Activated CD4-positive, alpha-beta memory T cell treated with anti-CD3 and anti-CD28 coated beads for 36 hours (primary cell): ENCODE results near the gene PCBD2. TPM values are rescaled to one million over a fixed set of nuclear protein-coding genes. Genes with fewer than 3 reads are reported as not detected.
A peak's percentile ranks its signal among the peaks of the same experiment; 100 is the strongest.

Source experiments
- CTCF ChIA-PET: fragments of 350-600 bp; sonication (Branson Sonifier 250); formaldehyde crosslinking; loops from one replicate; lab custom pipeline; 2021; ENCODE audit warnings: antibody characterized with exemption, inconsistent platforms; lab: Charles Lee
- POLR2A ChIA-PET: fragments of 350-600 bp; sonication (Branson Sonifier 250); formaldehyde crosslinking; loops from one replicate; lab custom pipeline; 2021; ENCODE audit warnings: antibody characterized with exemption; lab: Charles Lee
- DNase-seq: peaks from one replicate; pipeline ENCODE4 v3.0.0-alpha.2; 2020
- H3K27ac Mint-ChIP-seq: one replicate; pipeline ENCODE4 v1.8.0; 2021; ENCODE audit warnings: mixed read lengths
- H3K27me3 Mint-ChIP-seq: one replicate; pipeline ENCODE4 v1.8.0; 2021; ENCODE audit warnings: mixed read lengths
- H3K36me3 Mint-ChIP-seq: one replicate; pipeline ENCODE4 v1.8.0; 2021; ENCODE audit warnings: mixed read lengths
- H3K4me1 Mint-ChIP-seq: one replicate; pipeline ENCODE4 v1.8.0; 2021; ENCODE audit warnings: low read depth, mixed read lengths
- H3K4me3 Mint-ChIP-seq: one replicate; pipeline ENCODE4 v1.8.0; 2021; ENCODE audit warnings: mild to moderate bottlenecking, mixed read lengths
- H3K9me3 Mint-ChIP-seq: one replicate; pipeline ENCODE4 v1.8.0; 2021; ENCODE audit warnings: mixed read lengths
- intact Hi-C: fragments of 100-400 bp; cut with micrococcal nuclease; formaldehyde crosslinking; loops from one replicate; pipeline ENCODE4 v1.15.1; 2023
- total RNA-seq, 2 experiments: library from RNA; stranded (reverse); gene quantifications; one replicate each; pipeline ENCODE4 v1.2.3, GENCODE V29; 2021

Gene PCBD2
- total RNA-seq, 2 experiments from 2014 or later = 9.8 to 13.2 TPM

DNA sequence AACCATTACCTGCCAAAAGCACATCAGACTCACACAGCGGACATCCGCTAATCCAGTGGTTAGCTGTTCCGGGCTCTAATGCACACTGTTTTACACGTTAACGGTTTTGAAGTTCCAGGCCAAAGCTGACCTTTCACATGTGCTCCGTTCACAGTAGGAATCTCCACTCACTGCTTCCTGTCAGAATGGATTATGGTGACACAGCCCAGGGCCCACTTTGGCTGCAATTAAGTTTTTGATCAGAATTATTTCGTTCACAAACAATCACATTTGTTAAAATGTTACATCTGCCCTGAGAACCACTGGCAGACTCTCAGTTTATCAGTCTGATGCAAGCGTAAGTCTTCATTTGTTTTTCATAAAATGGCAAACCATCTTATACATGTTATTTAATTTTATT lies 32.6 kb downstream of the PCBD2 start:
- CTCF ChIA-PET = no interaction called here
- DNase-seq = no peak
- no peak overlapping the region for H3K27ac Mint-ChIP-seq
- no peaks in the 10 kb centered on the region for H3K27me3 Mint-ChIP-seq
- no peak overlapping the region for H3K4me3 Mint-ChIP-seq
- no peaks in the 10 kb centered on the region for H3K4me1 Mint-ChIP-seq
- H3K36me3 Mint-ChIP-seq = peaks cover 4% of the 10 kb centered on the region
- POLR2A ChIA-PET = no interaction called here
- H3K9me3 Mint-ChIP-seq = no peaks in the 10 kb centered on the region
- intact Hi-C loops = no loop called here

DNA sequence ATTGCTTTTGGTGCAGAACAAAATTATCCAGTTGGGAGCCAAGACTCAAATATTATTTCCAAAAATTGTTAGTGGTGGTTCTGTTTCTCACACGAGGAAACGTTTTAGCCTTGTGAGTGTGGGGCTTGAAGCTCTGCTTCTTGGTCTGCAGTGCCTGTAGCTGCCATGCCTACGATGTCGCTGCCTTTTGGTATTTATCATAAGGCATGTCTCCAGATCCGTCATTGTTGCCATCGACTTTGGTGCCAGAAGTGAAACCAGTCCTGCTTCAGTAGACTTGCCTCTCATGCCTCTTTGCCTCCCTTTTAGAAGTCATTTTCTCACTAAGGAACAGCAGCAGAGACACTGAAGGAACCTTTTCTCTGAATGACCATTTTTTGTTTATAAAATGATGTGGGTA lies 33.1 kb downstream of the PCBD2 start:
- POLR2A ChIA-PET = no interaction called here
- Mint-ChIP-seq H3K4me3 (no peak overlapping the region), H3K36me3 (peaks cover 4% of the 10 kb centered on the region), H3K4me1 (no peaks in the 10 kb centered on the region), H3K27me3 (no peaks in the 10 kb centered on the region), H3K9me3 (no peaks in the 10 kb centered on the region), H3K27ac (no peak overlapping the region)
- no peak for DNase-seq
- CTCF ChIA-PET = no interaction called here
- intact Hi-C loops = no loop called here

DNA sequence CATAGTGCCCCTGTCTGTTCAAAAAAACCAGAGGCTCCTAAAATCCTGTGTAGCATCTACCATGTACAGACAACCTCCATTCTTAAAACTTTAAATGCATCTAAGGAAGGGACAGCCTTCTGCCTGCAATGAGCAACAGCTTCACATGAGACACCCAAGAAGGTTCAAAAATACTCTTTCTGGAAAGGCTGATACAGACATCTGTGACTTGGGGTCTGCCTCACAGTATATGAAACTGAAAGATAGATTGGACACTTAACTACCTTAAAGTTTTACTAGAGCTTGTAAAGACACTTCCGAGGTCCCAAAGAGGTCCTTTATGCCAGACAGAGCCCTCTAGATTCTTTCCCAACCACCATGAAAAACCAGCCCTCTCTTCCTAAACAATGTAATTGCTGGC lies 34.6 kb downstream of the PCBD2 start:
- no peak overlapping the region for H3K4me3 Mint-ChIP-seq
- no peaks in the 10 kb centered on the region for H3K4me1 Mint-ChIP-seq
- H3K9me3 Mint-ChIP-seq = no peaks in the 10 kb centered on the region
- no peak for DNase-seq
- ChIA-PET POLR2A (no interaction called here), CTCF (no interaction called here)
- no peak overlapping the region for H3K27ac Mint-ChIP-seq
- H3K27me3 Mint-ChIP-seq = no peaks in the 10 kb centered on the region
- peaks cover 2% of the 10 kb centered on the region for H3K36me3 Mint-ChIP-seq
- intact Hi-C loops = no loop called here

DNA sequence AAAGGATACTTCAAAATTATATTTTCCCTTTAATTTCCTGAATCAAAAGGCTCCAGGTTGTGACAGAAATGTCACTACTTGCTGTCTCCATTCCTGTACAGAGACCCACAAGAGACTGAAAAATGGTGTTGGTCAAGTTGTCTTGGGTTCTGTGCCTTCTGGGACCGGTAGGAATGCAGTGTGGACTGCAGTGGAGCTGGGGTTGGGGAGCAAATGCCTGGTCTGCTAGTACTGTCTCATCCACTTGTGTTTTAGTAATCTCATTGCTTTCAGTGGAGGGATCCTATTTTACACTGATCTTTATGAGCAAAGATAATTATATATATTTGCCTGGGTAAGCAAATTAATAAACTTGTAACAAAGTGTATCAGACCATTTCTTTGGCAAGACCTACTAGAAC lies 38.6 kb downstream of the PCBD2 start:
- no peaks in the 10 kb centered on the region for H3K4me1 Mint-ChIP-seq
- no peaks in the 10 kb centered on the region for H3K9me3 Mint-ChIP-seq
- H3K27me3 Mint-ChIP-seq = no peaks in the 10 kb centered on the region
- DNase-seq = no peak
- intact Hi-C loops = no loop called here
- H3K36me3 Mint-ChIP-seq = peaks cover 2% of the 10 kb centered on the region
- ChIA-PET CTCF (no interaction called here), POLR2A (no interaction called here)
- no peak overlapping the region for H3K4me3 Mint-ChIP-seq
- no peak overlapping the region for H3K27ac Mint-ChIP-seq

DNA sequence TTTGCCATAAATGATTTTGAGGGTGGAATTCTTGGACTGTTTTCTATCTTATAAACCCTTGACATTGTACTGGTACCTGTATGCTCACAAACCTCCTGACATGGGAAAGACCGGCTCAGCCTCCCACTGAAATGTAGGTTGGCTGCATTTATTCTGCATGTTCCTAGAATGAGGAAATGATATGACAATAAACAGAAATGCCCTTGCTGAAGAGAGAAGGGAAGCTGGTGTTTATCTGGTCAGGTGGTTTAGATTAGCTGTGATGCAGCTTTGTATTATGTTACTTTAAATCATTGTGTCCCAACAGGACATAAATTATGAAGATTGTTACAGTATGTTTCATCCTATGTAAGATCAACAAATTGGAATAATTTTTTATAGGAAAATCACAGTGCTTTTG lies 39.7 kb downstream of the PCBD2 start:
- no peaks in the 10 kb centered on the region for H3K27me3 Mint-ChIP-seq
- intact Hi-C loops = no loop called here
- no peaks in the 10 kb centered on the region for H3K4me1 Mint-ChIP-seq
- no peak overlapping the region for H3K4me3 Mint-ChIP-seq
- H3K9me3 Mint-ChIP-seq = no peaks in the 10 kb centered on the region
- H3K36me3 Mint-ChIP-seq = peaks cover 2% of the 10 kb centered on the region
- CTCF ChIA-PET = no interaction called here
- POLR2A ChIA-PET = no interaction called here
- no peak overlapping the region for H3K27ac Mint-ChIP-seq
- no peak for DNase-seq

DNA sequence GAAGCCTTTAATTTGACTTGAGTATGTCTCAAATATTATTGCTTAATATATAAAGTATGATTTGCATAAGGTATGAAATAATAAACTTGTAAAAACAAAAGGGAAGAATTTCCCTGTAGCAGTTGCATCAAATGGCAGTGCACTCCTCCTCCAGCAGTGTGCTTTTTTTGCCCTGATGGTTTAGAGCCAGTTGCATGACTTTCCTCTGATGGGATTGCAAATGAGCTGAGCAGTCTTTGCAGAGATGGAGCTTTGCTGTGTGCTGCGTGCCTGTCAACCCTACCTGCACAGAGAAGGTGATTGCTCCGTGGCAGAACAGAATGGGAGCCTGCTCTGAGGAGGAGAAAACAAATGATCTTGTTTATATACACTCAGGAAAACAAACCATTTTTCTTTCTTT lies 40.1 kb downstream of the PCBD2 start:
- ChIA-PET CTCF (no interaction called here), POLR2A (no interaction called here)
- peaks cover 2% of the 10 kb centered on the region for H3K36me3 Mint-ChIP-seq
- no peaks in the 10 kb centered on the region for H3K27me3 Mint-ChIP-seq
- H3K27ac Mint-ChIP-seq = no peak overlapping the region
- no peaks in the 10 kb centered on the region for H3K4me1 Mint-ChIP-seq
- H3K4me3 Mint-ChIP-seq = no peak overlapping the region
- no peaks in the 10 kb centered on the region for H3K9me3 Mint-ChIP-seq
- intact Hi-C loops = no loop called here
- DNase-seq = no peak

DNA sequence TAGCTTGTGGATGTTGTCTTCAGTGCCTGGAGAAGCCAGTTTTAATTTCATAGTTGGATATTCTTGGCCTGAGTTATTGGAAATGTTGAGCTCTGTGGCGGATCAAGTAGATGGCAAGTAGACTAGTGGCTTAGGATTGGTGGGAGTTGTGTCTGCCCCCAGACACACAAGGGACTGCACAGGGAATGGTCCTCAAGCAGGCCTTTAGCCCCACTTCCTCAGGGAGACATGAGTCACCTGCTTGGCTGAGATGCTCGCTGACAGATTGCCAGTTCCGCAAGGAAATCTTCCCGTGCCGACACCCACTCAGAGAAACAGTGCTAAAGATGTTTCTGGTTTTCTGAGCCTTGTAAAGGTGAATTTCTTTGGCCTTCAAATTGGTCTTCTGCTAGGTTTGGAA lies 44.0 kb downstream of the PCBD2 start:
- ChIA-PET CTCF (interaction anchor here (0.6 to 1.8 kb wide), 2 partner anchors 242 to 1859 kb away, joined by 4 to 5 read pairs; no protein-coding TSS in a partner anchor), POLR2A (no interaction called here)
- intact Hi-C loops = no loop called here
- H3K36me3 Mint-ChIP-seq = peaks cover 4% of the 10 kb centered on the region
- H3K27me3 Mint-ChIP-seq = no peaks in the 10 kb centered on the region
- no peaks in the 10 kb centered on the region for H3K4me1 Mint-ChIP-seq
- H3K9me3 Mint-ChIP-seq = peaks cover 2% of the 10 kb centered on the region
- H3K4me3 Mint-ChIP-seq = no peak overlapping the region
- DNase-seq = no peak
- no peak overlapping the region for H3K27ac Mint-ChIP-seq

DNA sequence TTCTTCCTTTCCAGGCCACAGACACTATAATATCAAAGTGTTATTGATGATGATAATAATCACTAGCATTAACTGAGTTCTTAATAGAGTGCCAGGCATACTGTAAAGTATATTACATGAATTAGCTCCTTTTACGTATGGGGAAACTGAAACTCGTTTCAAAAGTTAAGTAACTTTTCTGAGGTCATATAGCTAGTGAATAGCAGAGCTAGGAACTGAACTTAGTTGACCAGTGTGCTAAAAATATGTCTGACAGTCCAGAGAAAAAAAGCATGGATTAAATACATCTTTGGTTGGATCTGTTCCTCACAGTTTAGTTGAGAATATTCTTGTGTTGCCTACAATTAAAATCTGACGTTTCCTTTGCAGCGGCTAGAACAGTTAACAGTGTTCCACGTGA lies 44.4 kb downstream of the PCBD2 start:
- intact Hi-C loops = no loop called here
- ChIA-PET CTCF (interaction anchor here (0.6 to 1.8 kb wide), 2 partner anchors 242 to 1859 kb away, joined by 4 to 5 read pairs; no protein-coding TSS in a partner anchor), POLR2A (no interaction called here)
- DNase-seq = no peak
- peaks cover 4% of the 10 kb centered on the region for H3K9me3 Mint-ChIP-seq
- peaks cover 6% of the 10 kb centered on the region for H3K36me3 Mint-ChIP-seq
- H3K27me3 Mint-ChIP-seq = no peaks in the 10 kb centered on the region
- H3K4me3 Mint-ChIP-seq = no peak overlapping the region
- no peak overlapping the region for H3K27ac Mint-ChIP-seq
- no peaks in the 10 kb centered on the region for H3K4me1 Mint-ChIP-seq

DNA sequence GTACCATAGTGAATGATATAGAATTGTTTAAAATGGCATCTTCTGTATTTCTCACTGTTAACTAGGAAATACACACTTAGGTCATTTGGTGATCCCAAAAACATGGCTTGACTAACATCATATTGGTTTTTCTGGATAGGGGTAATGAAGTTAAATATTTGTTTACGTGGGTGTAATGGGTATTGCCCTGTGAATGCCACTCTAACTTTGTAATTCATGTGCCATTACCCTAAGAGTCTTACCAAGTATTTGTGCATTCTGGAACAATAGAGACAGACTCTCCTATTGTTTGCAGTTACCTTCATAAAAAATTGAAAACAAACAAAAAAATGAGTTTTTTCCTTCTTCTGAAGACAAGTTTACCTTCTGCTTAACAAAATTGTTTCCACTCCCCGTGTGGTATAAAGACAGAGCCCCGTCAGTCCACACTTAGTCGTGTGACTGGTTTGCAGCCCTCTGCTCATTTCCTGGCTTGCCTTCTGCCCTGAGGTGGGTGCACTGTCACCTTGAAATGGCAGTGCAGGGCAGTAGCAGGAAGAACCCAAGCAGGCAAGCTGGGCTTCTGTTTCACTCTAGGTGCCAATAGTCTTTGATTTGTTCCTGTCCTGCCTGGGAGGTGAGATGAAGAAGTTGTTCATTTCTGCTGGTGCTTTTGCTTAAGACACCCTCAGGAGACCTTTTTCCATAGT lies 53.1 kb downstream of the PCBD2 start:
- peaks cover 13% of the 10 kb centered on the region for H3K36me3 Mint-ChIP-seq
- intact Hi-C loops = no loop called here
- H3K4me3 Mint-ChIP-seq = no peak overlapping the region
- ChIA-PET POLR2A (no interaction called here), CTCF (no interaction called here)
- no peak for DNase-seq
- peaks cover 2% of the 10 kb centered on the region for H3K4me1 Mint-ChIP-seq
- no peak overlapping the region for H3K27ac Mint-ChIP-seq
- H3K27me3 Mint-ChIP-seq = no peaks in the 10 kb centered on the region
- peaks cover 9% of the 10 kb centered on the region for H3K9me3 Mint-ChIP-seq

DNA sequence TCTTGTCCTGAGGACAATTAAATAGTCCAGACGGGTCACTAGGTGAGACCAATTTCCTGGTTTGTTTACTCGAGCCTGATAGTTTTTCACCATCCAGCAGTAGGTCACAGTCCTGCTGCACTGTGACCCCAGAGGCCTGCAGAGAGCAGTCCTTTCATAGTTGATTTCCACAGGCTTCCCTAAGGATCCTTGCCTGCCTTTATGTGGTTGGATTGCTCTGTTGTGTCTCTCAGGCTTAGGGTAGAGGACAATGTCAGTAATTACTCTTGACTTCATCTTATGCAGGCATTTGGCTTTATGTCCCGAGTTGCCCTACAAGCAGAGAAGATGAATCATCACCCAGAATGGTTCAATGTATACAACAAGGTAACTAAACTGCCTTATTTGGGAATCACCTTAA lies 53.8 kb downstream of the PCBD2 start:
- no peak overlapping the region for H3K4me3 Mint-ChIP-seq
- intact Hi-C loops = no loop called here
- H3K36me3 Mint-ChIP-seq = peaks cover 13% of the 10 kb centered on the region
- DNase-seq = no peak
- peaks cover 5% of the 10 kb centered on the region for H3K4me1 Mint-ChIP-seq
- ChIA-PET CTCF (no interaction called here), POLR2A (no interaction called here)
- H3K27me3 Mint-ChIP-seq = no peaks in the 10 kb centered on the region
- H3K9me3 Mint-ChIP-seq = peaks cover 9% of the 10 kb centered on the region
- no peak overlapping the region for H3K27ac Mint-ChIP-seq

DNA sequence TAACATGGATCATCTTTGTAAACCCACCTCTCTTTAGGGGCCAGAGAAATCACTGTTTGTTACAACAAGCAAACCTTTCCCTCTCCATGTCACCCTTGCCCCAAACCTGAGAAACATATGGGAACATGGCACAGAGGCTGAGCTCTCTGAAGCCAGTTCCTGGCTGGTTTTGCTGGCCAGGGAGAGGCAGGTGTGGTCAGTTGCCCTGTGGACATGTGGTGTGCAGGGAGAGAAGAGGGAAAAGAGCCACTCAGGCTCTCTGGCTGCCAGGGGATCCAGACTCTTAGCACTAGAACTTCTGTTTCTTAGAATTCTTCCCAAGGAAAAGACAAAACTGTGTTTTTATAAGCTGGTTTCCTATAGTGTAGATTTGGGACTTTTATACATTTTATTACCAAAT lies 58.2 kb downstream of the PCBD2 start:
- Mint-ChIP-seq H3K36me3 (peaks cover 11% of the 10 kb centered on the region), H3K4me3 (no peak overlapping the region), H3K27ac (no peak overlapping the region), H3K4me1 (peaks cover 28% of the 10 kb centered on the region), H3K27me3 (no peaks in the 10 kb centered on the region), H3K9me3 (no peaks in the 10 kb centered on the region)
- ChIA-PET CTCF (interaction anchor here (0.7 kb wide), 1 partner anchor 924 kb away, joined by 3 read pairs; no protein-coding TSS in a partner anchor), POLR2A (interaction anchor here (0.6 to 0.8 kb wide), 2 partner anchors 58 to 100 kb away, joined by 3 read pairs; partner anchors contain the start of gene PCBD2)
- intact Hi-C loops = no loop called here
- DNase-seq = no peak

DNA sequence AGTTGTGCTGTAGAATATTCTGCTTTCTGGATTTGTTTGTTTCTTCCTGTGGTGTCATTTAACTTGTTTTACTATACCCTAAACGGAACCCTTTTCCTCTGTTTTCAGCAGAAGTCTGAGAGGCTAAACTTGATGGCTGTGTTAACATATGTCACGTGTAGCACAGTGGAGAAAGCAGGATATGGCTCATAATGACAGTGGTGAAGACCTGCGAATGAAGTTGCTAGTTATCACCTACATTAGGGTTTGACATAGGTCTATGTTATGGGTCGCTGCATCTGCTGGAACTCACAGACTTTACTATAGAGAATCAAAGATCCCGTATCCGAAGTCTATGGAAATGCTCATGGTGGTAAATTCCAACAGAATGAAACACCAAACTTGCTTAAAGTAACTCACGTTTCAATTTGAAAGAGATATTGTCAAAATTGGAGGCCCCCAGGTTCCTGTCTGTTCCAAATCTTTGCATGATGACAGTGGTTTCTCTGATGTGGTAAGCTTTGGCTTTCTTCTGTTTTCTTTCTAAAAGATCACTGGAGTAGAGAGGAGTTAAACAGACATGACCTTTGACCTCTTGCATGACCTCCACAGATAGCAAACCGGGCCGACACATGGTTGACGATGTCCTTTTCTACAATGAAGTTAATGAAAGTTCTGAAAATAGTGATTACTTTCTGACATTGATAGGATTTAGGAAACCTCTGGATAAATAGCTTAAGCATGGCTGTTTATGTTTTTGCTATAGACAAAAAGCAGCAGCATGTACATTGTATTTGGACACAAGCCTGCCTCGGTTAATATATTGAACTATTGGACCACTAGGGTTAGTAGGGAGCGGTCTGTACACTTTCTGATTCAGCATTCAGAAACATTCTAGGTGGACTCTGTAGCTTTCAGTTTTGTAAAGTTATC lies 59.7 kb downstream of the PCBD2 start:
- intact Hi-C loops = loop anchor here (1.0 kb wide), 1 partner anchor 44 kb away; no protein-coding TSS in a partner anchor
- Mint-ChIP-seq H3K36me3 (peaks cover 10% of the 10 kb centered on the region), H3K27ac (peak overlapping the region; percentile 75), H3K27me3 (no peaks in the 10 kb centered on the region), H3K4me3 (no peak overlapping the region), H3K4me1 (peaks cover 28% of the 10 kb centered on the region), H3K9me3 (no peaks in the 10 kb centered on the region)
- ChIA-PET CTCF (interaction anchor here (1.7 kb wide), 1 partner anchor 44 kb away, joined by 6 read pairs; no protein-coding TSS in a partner anchor), POLR2A (interaction anchor here (0.6 to 0.8 kb wide), 2 partner anchors 54 to 60 kb away, joined by 3 to 4 read pairs; partner anchors contain the start of gene PCBD2)
- peak; percentile 14 for DNase-seq
